ENCODE results near the gene CNTNAP4.

CNTNAP4 gene

GRCh38 chr16:76527244-76527643 is 250.0 kb downstream of the CNTNAP4 start:
- H3K9ac ChIP-seq (ENCODE audit: low read depth, low read length): no peak overlapping the region
- no peak overlapping the region for H3K4me2 ChIP-seq (ENCODE audit: insufficient read depth, low read length)
- H3K27ac ChIP-seq (ENCODE audit: low read length): no peak overlapping the region
- H3K36me3 ChIP-seq (ENCODE audit: insufficient read depth, low read length): no peaks in the 10 kb centered on the region
- DNase-seq (no peak), ATAC-seq (ENCODE audit: insufficient read depth, low read depth) (no peak)
- H2AFZ ChIP-seq (ENCODE audit: low read depth, low read length): no peak overlapping the region
- TF ChIP-seq CTCF (IDR thresholded peaks at IDR 0.05; ENCODE audit: borderline replicate concordance, extremely low read depth, low read length, poor library complexity, severe bottlenecking): no peak
- TF ChIP-seq EZH2 (IDR thresholded peaks at IDR 0.05; ENCODE audit: borderline replicate concordance, low read depth, low read length, severe bottlenecking): no peak
- no peaks in the 10 kb centered on the region for H3K27me3 ChIP-seq (ENCODE audit: insufficient read depth, low read length, poor library complexity)
- no peaks in the 10 kb centered on the region for H3K9me3 ChIP-seq (ENCODE audit: insufficient read depth, low read length, severe bottlenecking)
- no peak overlapping the region for H3K4me3 ChIP-seq (ENCODE audit: low read depth in 1 of 2, low read length in 2 of 2)
- no peaks in the 10 kb centered on the region for H3K79me2 ChIP-seq (ENCODE audit: insufficient read depth, low read length)
- no peaks in the 10 kb centered on the region for H4K20me1 ChIP-seq (ENCODE audit: insufficient read depth, low read length)
- no peaks in the 10 kb centered on the region for H3K4me1 ChIP-seq (ENCODE audit: insufficient read depth, low read length)

- Histone ChIP-seq H3K27me3 (ENCODE audit: insufficient read depth, low read length, poor library complexity) (no peaks in the 10 kb centered on the region), H3K79me2 (ENCODE audit: insufficient read depth, low read length) (no peaks in the 10 kb centered on the region), H3K9me3 (ENCODE audit: insufficient read depth, low read length, severe bottlenecking) (no peaks in the 10 kb centered on the region), H3K4me3 (ENCODE audit: low read depth in 1 of 2, low read length in 2 of 2) (no peak overlapping the region), H2AFZ (ENCODE audit: low read depth, low read length) (no peak overlapping the region), H4K20me1 (ENCODE audit: insufficient read depth, low read length) (no peaks in the 10 kb centered on the region), H3K9ac (ENCODE audit: low read depth, low read length) (no peak overlapping the region), H3K4me2 (ENCODE audit: insufficient read depth, low read length) (no peak overlapping the region), H3K27ac (ENCODE audit: low read length) (no peak overlapping the region), H3K36me3 (ENCODE audit: insufficient read depth, low read length) (no peaks in the 10 kb centered on the region), H3K4me1 (ENCODE audit: insufficient read depth, low read length) (no peaks in the 10 kb centered on the region)
- TF ChIP-seq EZH2 (IDR thresholded peaks at IDR 0.05; ENCODE audit: borderline replicate concordance, low read depth, low read length, severe bottlenecking) (no peak), CTCF (IDR thresholded peaks at IDR 0.05; ENCODE audit: borderline replicate concordance, extremely low read depth, low read length, poor library complexity, severe bottlenecking) (no peak)
- ATAC-seq (ENCODE audit: insufficient read depth, low read depth) (no peak), DNase-seq (no peak)
Observed at GRCh38 chr16:76529120-76529519, 251.9 kb downstream of the CNTNAP4 start.

GRCh38 chr16:76531236-76531635 is 254.0 kb downstream of the CNTNAP4 start:
- H3K9me3 ChIP-seq (ENCODE audit: insufficient read depth, low read length, severe bottlenecking): no peaks in the 10 kb centered on the region
- no peaks in the 10 kb centered on the region for H3K4me1 ChIP-seq (ENCODE audit: insufficient read depth, low read length)
- H3K4me2 ChIP-seq (ENCODE audit: insufficient read depth, low read length): no peak overlapping the region
- no peak overlapping the region for H2AFZ ChIP-seq (ENCODE audit: low read depth, low read length)
- H3K27ac ChIP-seq (ENCODE audit: low read length): no peak overlapping the region
- DNase-seq (no peak), ATAC-seq (ENCODE audit: insufficient read depth, low read depth) (no peak)
- H3K9ac ChIP-seq (ENCODE audit: low read depth, low read length): no peak overlapping the region
- no peaks in the 10 kb centered on the region for H3K36me3 ChIP-seq (ENCODE audit: insufficient read depth, low read length)
- no peaks in the 10 kb centered on the region for H3K79me2 ChIP-seq (ENCODE audit: insufficient read depth, low read length)
- TF ChIP-seq CTCF (IDR thresholded peaks at IDR 0.05; ENCODE audit: borderline replicate concordance, extremely low read depth, low read length, poor library complexity, severe bottlenecking) (no peak), EZH2 (IDR thresholded peaks at IDR 0.05; ENCODE audit: borderline replicate concordance, low read depth, low read length, severe bottlenecking) (no peak)
- H4K20me1 ChIP-seq (ENCODE audit: insufficient read depth, low read length): no peaks in the 10 kb centered on the region
- H3K27me3 ChIP-seq (ENCODE audit: insufficient read depth, low read length, poor library complexity): no peaks in the 10 kb centered on the region
- H3K4me3 ChIP-seq (ENCODE audit: low read depth in 1 of 2, low read length in 2 of 2): no peak overlapping the region

Data from DND-41 (cell line).